Spleen (tissue), 11 donors: ENCODE results near the gene CEP164. TPM values are rescaled to one million over a fixed set of nuclear protein-coding genes. Genes with fewer than 3 reads are reported as not detected.
"Not testable (repeated sequence)": the region's sequence is repeated elsewhere in the genome, so short reads cannot be mapped to it uniquely, and the experiment has no call there.

Source experiments
- DNase-seq: peaks from one replicate; pipeline ENCODE4 v3.0.0-alpha.2; 2020
- H3K27ac ChIP-seq, 8 donors: fragments of 200-600 bp; sonication (generic) in 7 of 8; 1 replicate in 4 of 8; 2 replicates in 4 of 8; pipeline versions ENCODE4 v1.5.0 to v1.8.0; 2016 to 2021; ENCODE audit warnings: inconsistent platforms in 4 of 8, mild to moderate bottlenecking in 4 of 8, moderate library complexity in 1 of 8
- H3K27me3 ChIP-seq, 7 donors: fragments of 200-600 bp; sonication (generic) in 6 of 7; replicated peaks in 1 of 7; 1 replicate in 4 of 7; 2 replicates in 3 of 7; pipeline versions ENCODE4 v1.5.0 to v1.8.0; 2016 to 2021; ENCODE audit warnings: inconsistent platforms in 3 of 7, mild to moderate bottlenecking in 1 of 7
- H3K36me3 ChIP-seq, 6 donors: fragments of 200-600 bp; sonication (generic) in 5 of 6; 1 replicate in 4 of 6; 2 replicates in 2 of 6; pipeline versions ENCODE4 v1.5.0 to v1.8.0; 2016 to 2021; ENCODE audit warnings: inconsistent platforms in 2 of 6
- H3K4me1 ChIP-seq, 6 donors: fragments of 200-600 bp; sonication (generic) in 5 of 6; 1 replicate in 3 of 6; 2 replicates in 3 of 6; pipeline versions ENCODE4 v1.5.0 to v1.8.0; 2016 to 2021; ENCODE audit warnings: inconsistent platforms in 3 of 6
- H3K4me3 ChIP-seq, 8 donors: fragments of 200-600 bp; sonication (generic) in 7 of 8; 1 replicate in 4 of 8; 2 replicates in 4 of 8; pipeline versions ENCODE4 v1.5.0 to v1.8.0; 2016 to 2021; ENCODE audit warnings: inconsistent platforms in 4 of 8, mild to moderate bottlenecking in 4 of 8, moderate library complexity in 2 of 8
- H3K9me3 ChIP-seq, 8 donors: fragments of 200-600 bp; sonication (generic) in 7 of 8; 1 replicate in 4 of 8; 2 replicates in 4 of 8; pipeline versions ENCODE4 v1.5.0 to v1.8.0; 2016 to 2021; ENCODE audit warnings: inconsistent platforms in 4 of 8
- CTCF ChIP-seq, 11 experiments: fragments of 200-600 bp in 7 of 11; fragments of 450-650 bp in 4 of 11; sonication (generic) in 4 of 11; IDR thresholded peaks in 8 of 11; conservative IDR thresholded peaks in 3 of 11; 1 replicate in 7 of 11; 2 replicates in 4 of 11; pipeline versions ENCODE4 v1.4.0 to v1.8.0; 2016 to 2021; ENCODE audit warnings: antibody characterized with exemption in 11 of 11, inconsistent platforms in 4 of 11, mild to moderate bottlenecking in 1 of 11
- POLR2A ChIP-seq, 3 donors: fragments of 450-650 bp; IDR thresholded peaks; one replicate each; pipeline ENCODE4 v1.5.1; 2017; ENCODE audit warnings: antibody characterized with exemption in 3 of 3, mild to moderate bottlenecking in 1 of 3
- POLR2AphosphoS5 ChIP-seq, 3 donors: sonication (generic); formaldehyde crosslinking; IDR thresholded peaks; one replicate each; pipeline ENCODE4 v1.5.1; 2017; ENCODE audit warnings: antibody characterized with exemption in 3 of 3
- WGBS, 5 donors: extraction: QIAGEN DNeasy Blood & Tissue Kit in 3 of 5; methylation state at CpG; one replicate each; pipeline versions ENCODE4 v1.1.5 to v1.1.7; 2013 to 2018; 5-methylcytosine and 5-hydroxymethylcytosine counted together
- intact Hi-C: fragments of 100-400 bp; cut with DNase I; formaldehyde crosslinking; loops from one replicate; pipeline ENCODE4 v1.15.0; 2023; ENCODE audit warnings: low total_unique reads
- polyA plus RNA-seq, 3 donors: library from polyadenylated mRNA; stranded (reverse); fragments of 200-250 nt; gene quantifications; one replicate each; pipeline ENCODE4 v1.2.1, GENCODE V29; 2013
- total RNA-seq, 7 donors: library from RNA; depleted of rRNA in 3 of 7; stranded (reverse); fragments of >200 nt in 3 of 7; fragmentation: NEBNext Ultra II Directional in 4 of 7; extraction: Animal tissue kit (Norgen Biotek cat#: 25700) in 4 of 7; gene quantifications; one replicate each; pipeline versions ENCODE4 v1.1.0 to v1.2.1, GENCODE V29; 2016 to 2021
- donor health status: healthy with polysubstance abuse.
- donor health status: DM: no; HTN: no; CAD: no; lungs with moderate emphysema.
- donor health status: DM: no; HTN: no; CAD: no.
- donor health status: Bipolar disorder and iron deficiency.
- donor health status: healthy.
- donor health status: DM: no; HTN: no; CAD: no.
- donor health status: DM: yes; HTN: yes; CAD: no.

CEP164 gene
- total and polyA plus RNA-seq, 10 donors = 6.6 to 48.3 (median 27.5) TPM

DNA sequence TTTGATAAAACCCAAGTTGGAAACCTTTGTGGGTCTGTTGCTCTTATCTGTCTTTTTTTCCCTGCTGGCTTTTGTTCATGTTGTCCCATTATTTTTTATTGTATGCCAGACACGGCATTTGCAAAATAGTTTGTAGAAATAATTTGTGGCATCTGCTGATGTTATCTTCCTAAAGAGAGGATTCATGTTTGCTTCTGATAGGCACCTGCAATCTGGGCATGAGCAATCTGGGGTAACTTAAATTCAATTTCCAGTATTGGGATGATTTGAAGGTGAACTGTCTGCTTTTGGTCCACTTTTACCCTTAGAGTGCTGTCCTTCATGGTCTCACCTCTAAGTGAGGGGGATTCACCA, 126.9 kb downstream of the CEP164 start:
- 88 to 94% (median 89%) methylated on average over 1 of the region's 1 CpG for whole genome bisulfite sequencing, 5 donors
- no peak for TF ChIP-seq CTCF (IDR thresholded peaks at IDR 0.05 in 8 of 11, conservative IDR thresholded peaks at IDR 0.05 in 3 of 11)
- TF ChIP-seq POLR2AphosphoS5 (IDR thresholded peaks at IDR 0.05) = no peak
- TF ChIP-seq POLR2A (IDR thresholded peaks at IDR 0.05) = no peak

GRCh38 chr11:117456027-117456720, 128.5 kb downstream of the CEP164 start:
- Histone ChIP-seq H3K9me3 (peaks cover 0 to 25% (median 12%) of the 10 kb centered on the region in 8 donors), H3K27me3 (no peaks in the 10 kb centered on the region), H3K36me3 (no peaks in the 10 kb centered on the region), H3K4me3 (no peak overlapping the region), H3K27ac (no peak overlapping the region), H3K4me1 (no peaks in the 10 kb centered on the region)
- 73 to 87% (median 78%) methylated on average over 7 of the region's 7 CpGs for WGBS, 5 donors
- intact Hi-C loops = no loop called here
- TF ChIP-seq CTCF (IDR thresholded peaks at IDR 0.05 in 8 of 11, conservative IDR thresholded peaks at IDR 0.05 in 3 of 11) = no peak
- TF ChIP-seq POLR2A (IDR thresholded peaks at IDR 0.05) = no peak
- no peak for TF ChIP-seq POLR2AphosphoS5 (IDR thresholded peaks at IDR 0.05)
- no peak for DNase-seq

More for the DNA sequence above, 126.9 kb downstream of the CEP164 start:
- H3K27me3 ChIP-seq = no peaks in the 10 kb centered on the region
- H3K4me1 ChIP-seq = no peaks in the 10 kb centered on the region
- intact Hi-C loops = no loop called here
- no peak overlapping the region for H3K27ac ChIP-seq
- peaks cover 0 to 4% (median 0%) of the 10 kb centered on the region in 6 donors for H3K36me3 ChIP-seq
- H3K4me3 ChIP-seq = no peak overlapping the region
- DNase-seq = no peak
- peaks cover 0 to 25% (median 12%) of the 10 kb centered on the region in 8 donors for H3K9me3 ChIP-seq

DNA sequence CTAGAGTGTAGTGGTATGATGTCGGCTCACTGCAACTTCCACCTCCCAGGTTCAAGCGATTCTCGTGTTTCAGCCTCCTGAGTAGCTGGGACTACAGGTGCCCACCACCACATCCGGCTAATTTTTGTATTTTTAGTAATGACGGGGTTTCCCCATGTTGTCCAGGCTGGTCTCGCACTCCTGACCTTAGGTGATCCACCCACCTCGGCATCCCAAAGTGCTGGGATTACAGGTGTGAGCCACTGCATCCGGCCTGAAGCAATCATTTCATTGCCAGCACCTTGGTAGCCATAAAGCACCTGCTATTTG, 129.0 kb downstream of the CEP164 start:
- DNase-seq, H3K27ac ChIP-seq, H3K4me1 ChIP-seq, H3K4me3 ChIP-seq, intact Hi-C loops, H3K36me3 ChIP-seq, H3K27me3 ChIP-seq: not testable (repeated sequence)
- peaks cover 0 to 25% (median 12%) of the 10 kb centered on the region in 8 donors for H3K9me3 ChIP-seq
- 80 to 87% (median 86%) methylated on average over 8 of the region's 8 CpGs for WGBS, 5 donors

- Histone ChIP-seq H3K4me1 (no peaks in the 10 kb centered on the region), H3K36me3 (no peaks in the 10 kb centered on the region), H3K27ac (no peak overlapping the region), H3K4me3 (no peak overlapping the region), H3K9me3 (peaks cover 0 to 25% (median 12%) of the 10 kb centered on the region in 8 donors), H3K27me3 (no peaks in the 10 kb centered on the region)
- peak; percentile 63 for DNase-seq
- intact Hi-C loops = no loop called here
- TF ChIP-seq CTCF (IDR thresholded peaks at IDR 0.05 in 8 of 11, conservative IDR thresholded peaks at IDR 0.05 in 3 of 11) (no peak), POLR2AphosphoS5 (IDR thresholded peaks at IDR 0.05) (no peak), POLR2A (IDR thresholded peaks at IDR 0.05) (no peak)
- WGBS, 5 donors = 86 to 92% (median 88%) methylated on average over 15 of the region's 15 CpGs
Measured at GRCh38 chr11:117457031-117457785, 129.6 kb downstream of the CEP164 start.
